ENCODE data around the gene SAMD4A. TPM values are rescaled to one million over a fixed set of nuclear protein-coding genes. Genes with fewer than 3 reads are reported as not detected.

The SAMD4A gene
- total RNA-seq, 3 donors from 2014 or later = 28.5 to 44.6 (median 36.2) TPM

- H3K9me3 ChIP-seq = peaks cover 14 to 26% of the 10 kb centered on the region in 2 donors
- DNase-seq (ENCODE audit: low spot score in 2 of 2) = no peak
- H3K4me1 ChIP-seq = no peaks in the 10 kb centered on the region
- no peak overlapping the region for H3K4me3 ChIP-seq
- no peaks in the 10 kb centered on the region for H3K27me3 ChIP-seq
- TF ChIP-seq POLR2A (IDR thresholded peaks at IDR 0.05) (no peak), CTCF (IDR thresholded peaks at IDR 0.05) (no peak), POLR2AphosphoS5 (IDR thresholded peaks at IDR 0.05) (no peak)
- H3K27ac ChIP-seq = no peak overlapping the region
- no peaks in the 10 kb centered on the region for H3K36me3 ChIP-seq
- intact Hi-C loops (cut with DNase I; ENCODE audit: low total_unique reads) = no loop called here
Observed at GRCh38 chr14:54823757-54824549, 257.0 kb downstream of the SAMD4A start.

DNA sequence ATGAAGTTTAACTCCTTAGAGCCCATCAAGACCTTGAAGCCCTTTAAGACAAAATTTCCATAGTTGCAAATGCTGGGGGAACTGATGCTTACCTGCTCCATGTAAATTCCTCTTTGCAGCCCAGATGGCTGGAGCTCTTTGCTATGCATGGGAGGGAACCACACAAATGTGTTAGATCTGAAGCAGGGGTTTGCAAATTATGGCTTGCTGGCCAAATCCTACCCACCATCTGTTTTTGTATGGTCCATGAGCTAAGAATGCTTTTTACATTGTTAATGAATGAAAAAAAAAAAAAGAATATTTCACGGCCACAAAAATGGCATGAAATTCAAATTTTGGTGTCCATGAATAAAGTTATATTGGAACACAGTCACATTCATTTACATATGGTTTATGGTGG lies 261.1 kb downstream of the SAMD4A start:
- H3K36me3 ChIP-seq = no peaks in the 10 kb centered on the region
- no peak overlapping the region for H3K27ac ChIP-seq
- TF ChIP-seq POLR2AphosphoS5 (IDR thresholded peaks at IDR 0.05) (no peak), POLR2A (IDR thresholded peaks at IDR 0.05) (no peak), CTCF (IDR thresholded peaks at IDR 0.05) (no peak)
- peaks cover 12 to 22% of the 10 kb centered on the region in 2 donors for H3K9me3 ChIP-seq
- no peaks in the 10 kb centered on the region for H3K4me1 ChIP-seq
- H3K4me3 ChIP-seq = no peak overlapping the region
- H3K27me3 ChIP-seq = no peaks in the 10 kb centered on the region
- intact Hi-C loops (cut with DNase I; ENCODE audit: low total_unique reads) = no loop called here
- DNase-seq (ENCODE audit: low spot score in 2 of 2) = no peak

DNA sequence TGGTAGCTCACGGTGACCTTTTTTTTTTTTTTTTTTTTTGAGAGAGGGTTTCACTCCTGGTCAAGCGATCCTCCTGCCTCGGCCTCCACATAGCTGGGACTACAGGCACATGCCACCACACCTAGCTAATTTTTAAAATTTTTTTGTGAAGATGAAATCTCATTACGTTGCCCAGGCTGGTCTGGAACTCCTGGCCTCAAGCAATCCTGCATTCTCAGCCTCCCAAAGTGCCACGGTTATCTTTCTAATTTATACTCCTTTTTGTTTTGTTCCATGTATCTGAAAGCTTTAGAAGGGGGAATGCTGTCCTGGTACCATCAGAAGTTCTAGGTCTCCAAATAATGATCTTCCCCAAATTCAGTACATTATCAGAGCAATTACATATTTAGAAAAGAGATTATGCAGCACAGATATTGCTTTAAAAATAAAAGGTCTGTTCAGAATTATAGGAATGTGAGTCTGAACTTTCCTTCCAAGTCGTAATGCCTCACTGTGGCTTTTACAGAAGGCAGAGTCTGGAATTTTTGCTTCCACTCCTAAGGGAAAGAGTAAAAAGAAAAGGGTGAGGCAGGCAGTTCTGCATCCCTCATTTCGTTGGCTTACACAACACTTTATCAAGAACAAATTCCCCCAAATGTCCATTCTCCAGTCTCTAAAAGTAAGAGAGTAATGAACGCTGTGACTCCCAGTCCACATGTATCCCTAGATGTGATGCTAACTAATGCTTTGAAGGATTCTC lies 262.7 kb downstream of the SAMD4A start:
- DNase-seq (ENCODE audit: low spot score in 2 of 2) = no peak
- intact Hi-C loops (cut with DNase I; ENCODE audit: low total_unique reads) = no loop called here
- H3K27me3 ChIP-seq = no peaks in the 10 kb centered on the region
- TF ChIP-seq POLR2AphosphoS5 (IDR thresholded peaks at IDR 0.05) (no peak), POLR2A (IDR thresholded peaks at IDR 0.05) (no peak), CTCF (IDR thresholded peaks at IDR 0.05) (no peak)
- peaks cover 0 to 7% of the 10 kb centered on the region in 2 donors for H3K9me3 ChIP-seq
- no peak overlapping the region for H3K4me3 ChIP-seq
- H3K4me1 ChIP-seq = no peaks in the 10 kb centered on the region
- H3K27ac ChIP-seq = no peak overlapping the region
- H3K36me3 ChIP-seq = no peaks in the 10 kb centered on the region

- Histone ChIP-seq H3K36me3 (no peaks in the 10 kb centered on the region), H3K9me3 (no peaks in the 10 kb centered on the region), H3K27me3 (no peaks in the 10 kb centered on the region), H3K27ac (no peak overlapping the region), H3K4me1 (no peaks in the 10 kb centered on the region), H3K4me3 (no peak overlapping the region)
- TF ChIP-seq POLR2AphosphoS5 (IDR thresholded peaks at IDR 0.05) (no peak), POLR2A (IDR thresholded peaks at IDR 0.05) (no peak), CTCF (IDR thresholded peaks at IDR 0.05) (no peak)
- intact Hi-C loops (cut with DNase I; ENCODE audit: low total_unique reads) = no loop called here
- no peak for DNase-seq (ENCODE audit: low spot score in 2 of 2)
Observed at GRCh38 chr14:54830650-54831049, 263.7 kb downstream of the SAMD4A start.

DNA sequence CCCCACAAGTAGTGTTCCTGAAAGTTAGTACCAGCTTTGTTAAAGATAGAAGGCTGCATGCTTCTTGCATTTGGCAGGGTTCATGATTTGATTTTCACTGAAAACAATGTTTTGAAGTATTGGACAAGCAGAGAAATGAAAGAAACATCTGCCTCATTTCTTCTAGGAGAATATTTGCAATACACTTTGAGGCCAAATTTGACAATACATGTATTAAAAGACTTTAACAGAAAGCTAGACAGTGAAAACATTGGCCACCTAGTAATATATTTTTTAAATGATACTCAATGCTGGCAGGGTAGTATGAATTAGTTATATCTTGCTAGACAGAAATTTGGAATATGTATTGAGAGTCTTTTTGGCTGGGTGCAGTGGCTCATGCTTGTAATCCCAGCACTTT lies 267.2 kb downstream of the SAMD4A start:
- Histone ChIP-seq H3K27ac (no peak overlapping the region), H3K9me3 (no peaks in the 10 kb centered on the region), H3K4me3 (no peak overlapping the region), H3K36me3 (no peaks in the 10 kb centered on the region), H3K27me3 (no peaks in the 10 kb centered on the region), H3K4me1 (no peaks in the 10 kb centered on the region)
- no peak for DNase-seq (ENCODE audit: low spot score in 2 of 2)
- intact Hi-C loops (cut with DNase I; ENCODE audit: low total_unique reads) = no loop called here
- TF ChIP-seq POLR2A (IDR thresholded peaks at IDR 0.05) = no peak
- no peak for TF ChIP-seq POLR2AphosphoS5 (IDR thresholded peaks at IDR 0.05)
- no peak for TF ChIP-seq CTCF (IDR thresholded peaks at IDR 0.05)
